Activated T-helper 1 cell treated with anti-CD3 and anti-CD28 coated beads, Interleukin-12 subunit alpha, Interleukin-12 subunit beta, Interleukin-2, Interleukin-4 antibody, amounts not matched to agents 30 ng/mL and 10 ng/mL and 1 ng/mL, durations not matched to agents 14 hours and 24 hours and 36 hours (primary cell): Measurements from ENCODE around the gene KIF26A. TPM values are rescaled to one million over a fixed set of nuclear protein-coding genes. Genes with fewer than 3 reads are reported as not detected.

Experiments used
- DNase-seq: peaks from one replicate; pipeline ENCODE4 v3.0.0; 2021; ENCODE audit warnings: low spot score
- H3K27ac Mint-ChIP-seq: one replicate; pipeline ENCODE4 v1.8.0; 2021; ENCODE audit warnings: mild to moderate bottlenecking, mixed read lengths
- H3K27me3 Mint-ChIP-seq: one replicate; pipeline ENCODE4 v1.8.0; 2022; ENCODE audit warnings: mild to moderate bottlenecking, moderate library complexity, mixed read lengths; ENCODE audit not compliant: insufficient read depth
- H3K36me3 Mint-ChIP-seq: one replicate; pipeline ENCODE4 v1.8.0; 2021; ENCODE audit warnings: low read depth, mixed read lengths
- H3K4me1 Mint-ChIP-seq: one replicate; pipeline ENCODE4 v1.8.0; 2021; ENCODE audit warnings: low read depth, mixed read lengths
- H3K4me3 Mint-ChIP-seq: one replicate; pipeline ENCODE4 v1.8.0; 2021; ENCODE audit warnings: mild to moderate bottlenecking, moderate library complexity, mixed read lengths
- H3K9me3 Mint-ChIP-seq: one replicate; pipeline ENCODE4 v1.8.0; 2021; ENCODE audit warnings: mixed read lengths
- intact Hi-C: fragments of 100-400 bp; cut with micrococcal nuclease; formaldehyde crosslinking; loops from one replicate; pipeline ENCODE4 v1.15.1; 2024
- total RNA-seq: library from RNA; stranded (reverse); gene quantifications from 2 replicates; pipeline ENCODE4 v1.2.3, GENCODE V29; 2022

Gene KIF26A
- total RNA-seq, 1 donor from 2014 or later: 0.05 TPM

DNA sequence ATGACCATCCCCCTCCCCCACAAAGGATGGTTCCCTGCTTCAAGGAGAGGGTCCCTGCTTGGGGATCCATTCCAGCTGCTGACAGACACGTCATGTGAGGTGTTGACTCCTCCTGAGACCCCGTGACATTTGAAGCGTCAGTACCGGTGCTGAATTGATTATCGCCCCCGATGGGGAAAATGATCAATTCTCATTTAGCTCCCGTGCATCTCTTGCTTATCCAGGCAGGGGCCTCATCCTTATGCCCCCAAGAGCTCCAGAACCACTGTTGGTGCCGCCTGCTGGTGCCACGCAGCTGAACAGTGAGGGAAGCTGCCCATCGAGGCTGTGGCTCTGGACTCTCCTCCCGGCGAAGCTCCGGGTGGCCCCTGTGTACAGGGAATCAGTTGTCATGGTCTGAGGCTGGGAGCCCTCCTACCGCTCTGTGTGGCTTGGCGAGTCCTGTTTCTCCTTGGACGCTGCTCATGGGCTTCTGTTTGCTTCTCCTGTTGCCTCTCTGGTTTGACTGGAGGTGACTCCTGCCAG, 4.6 kb downstream of the KIF26A start:
- H3K9me3 Mint-ChIP-seq: no peaks in the 10 kb centered on the region
- peaks cover 3% of the 10 kb centered on the region for H3K27me3 Mint-ChIP-seq
- no peak overlapping the region for H3K27ac Mint-ChIP-seq
- H3K4me3 Mint-ChIP-seq: no peak overlapping the region
- no peaks in the 10 kb centered on the region for H3K4me1 Mint-ChIP-seq
- intact Hi-C loops: no loop called here
- DNase-seq: no peak
- no peaks in the 10 kb centered on the region for H3K36me3 Mint-ChIP-seq

DNA sequence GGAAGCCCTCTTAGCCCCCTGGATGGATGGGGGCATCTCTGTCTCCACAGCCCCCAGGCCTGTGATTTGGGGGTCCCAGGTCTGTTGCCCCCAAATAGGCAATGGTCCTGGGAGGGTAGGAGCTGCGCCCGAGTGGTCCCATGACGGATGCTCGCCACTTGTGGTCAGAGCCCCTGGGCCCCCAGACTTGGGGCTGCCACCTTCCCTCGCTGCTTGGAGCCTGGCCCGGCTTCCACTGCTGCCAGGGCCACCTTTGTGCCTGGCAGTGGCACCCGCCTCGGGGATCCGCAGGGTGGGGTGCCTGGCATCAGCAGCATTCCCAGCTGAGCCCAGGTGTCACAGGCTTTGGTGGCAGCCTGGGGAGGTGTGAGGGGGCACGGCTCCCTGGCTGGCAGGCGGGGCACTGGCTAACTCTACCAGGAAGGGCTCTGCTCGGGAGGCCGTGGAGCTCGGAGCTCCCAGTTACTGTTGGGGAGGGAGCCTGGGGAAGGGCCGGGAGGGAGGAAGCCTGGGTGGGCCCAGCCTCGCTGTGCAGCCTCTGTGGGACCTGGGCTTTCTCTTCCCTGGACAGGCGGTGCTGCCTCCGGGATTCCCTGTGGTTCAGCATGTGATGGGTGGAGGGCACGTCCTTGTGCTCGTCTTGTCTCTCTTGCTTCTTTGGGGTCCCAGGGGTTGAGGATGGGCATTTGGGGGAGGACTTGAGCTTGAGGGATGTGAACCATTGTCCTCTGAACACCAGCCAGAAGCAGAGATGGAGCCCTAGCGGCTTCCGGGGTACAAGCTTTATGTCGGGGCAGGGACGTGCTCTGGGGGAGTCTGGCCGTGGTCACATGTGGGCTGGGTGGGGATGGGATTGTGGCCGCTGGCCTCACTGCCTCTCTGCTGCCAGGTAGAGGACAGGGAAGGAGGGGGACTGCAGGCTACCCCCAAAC, 5.4 kb downstream of the KIF26A start:
- Mint-ChIP-seq H3K9me3 (no peaks in the 10 kb centered on the region), H3K4me1 (no peaks in the 10 kb centered on the region), H3K36me3 (no peaks in the 10 kb centered on the region), H3K4me3 (no peak overlapping the region), H3K27me3 (peaks cover 3% of the 10 kb centered on the region), H3K27ac (no peak overlapping the region)
- intact Hi-C loops: no loop called here
- DNase-seq: no peak

DNA sequence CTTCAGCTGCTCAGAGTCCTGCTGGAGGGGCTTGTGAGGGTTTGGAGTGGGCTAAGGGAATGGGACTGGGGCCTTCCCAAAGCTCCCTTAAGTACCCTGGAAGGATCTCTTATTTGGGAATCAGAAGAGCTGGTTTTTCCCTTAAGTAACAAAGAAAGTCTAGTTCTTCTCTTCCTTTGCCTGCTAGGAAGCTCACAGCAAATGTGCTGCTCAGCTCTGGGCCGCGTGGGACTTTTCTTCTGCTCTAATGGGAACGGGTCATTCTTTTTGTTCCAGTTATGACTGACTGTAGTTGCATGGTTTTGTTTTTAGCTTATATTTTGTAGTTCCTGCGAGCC, 6.0 kb downstream of the KIF26A start:
- H3K9me3 Mint-ChIP-seq: no peaks in the 10 kb centered on the region
- DNase-seq: no peak
- H3K27ac Mint-ChIP-seq: no peak overlapping the region
- no peaks in the 10 kb centered on the region for H3K36me3 Mint-ChIP-seq
- H3K4me3 Mint-ChIP-seq: no peak overlapping the region
- intact Hi-C loops: no loop called here
- H3K4me1 Mint-ChIP-seq: no peaks in the 10 kb centered on the region
- H3K27me3 Mint-ChIP-seq: no peaks in the 10 kb centered on the region

DNA sequence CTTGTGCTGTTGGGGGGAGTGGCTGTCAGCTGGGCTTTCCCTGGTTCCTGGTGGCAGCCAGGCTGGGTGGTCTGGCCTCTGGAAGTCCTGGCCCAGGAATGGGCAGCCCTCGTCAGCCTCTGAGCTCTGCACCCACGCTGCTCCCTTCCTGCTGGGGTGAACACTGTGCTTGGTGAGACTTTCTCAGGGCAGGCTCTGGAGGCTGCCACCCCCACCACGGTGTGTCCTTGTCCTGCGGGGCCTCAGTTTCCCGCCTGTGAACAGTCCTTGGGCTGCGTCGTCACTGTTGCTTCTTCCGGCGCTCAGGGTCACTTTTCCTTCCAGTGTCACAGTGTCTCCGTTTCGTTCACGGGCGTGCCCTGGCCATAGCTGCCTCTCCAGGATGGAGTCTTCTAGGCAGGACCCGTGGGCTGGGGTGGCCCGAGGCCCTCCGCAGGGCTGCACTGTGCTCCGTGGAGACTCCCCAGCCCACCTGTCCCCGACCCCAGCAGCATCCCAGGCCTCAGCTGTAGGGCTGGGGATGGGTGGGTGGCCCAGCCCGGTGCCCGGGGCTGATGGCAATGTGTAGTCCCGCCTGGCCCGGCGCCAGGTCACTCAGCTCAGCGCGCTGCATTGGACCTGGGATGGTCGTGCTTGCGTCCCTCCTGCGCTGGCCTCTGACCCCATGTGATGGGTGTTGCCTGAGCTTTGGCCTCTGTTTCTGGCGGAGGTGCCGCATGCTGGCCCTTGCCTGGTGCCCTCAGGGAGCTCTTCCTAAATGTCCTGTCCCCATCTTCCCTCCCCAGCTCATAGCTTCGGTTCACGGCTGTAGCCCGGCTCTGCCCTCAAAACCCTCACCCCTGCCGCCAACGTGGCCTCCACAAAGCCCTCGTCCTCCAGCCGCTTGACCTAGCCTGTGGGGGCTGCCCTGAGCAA, 6.8 kb downstream of the KIF26A start:
- intact Hi-C loops: no loop called here
- no peaks in the 10 kb centered on the region for H3K36me3 Mint-ChIP-seq
- no peak overlapping the region for H3K27ac Mint-ChIP-seq
- H3K4me1 Mint-ChIP-seq: no peaks in the 10 kb centered on the region
- H3K27me3 Mint-ChIP-seq: no peaks in the 10 kb centered on the region
- no peak overlapping the region for H3K4me3 Mint-ChIP-seq
- H3K9me3 Mint-ChIP-seq: no peaks in the 10 kb centered on the region
- no peak for DNase-seq

DNA sequence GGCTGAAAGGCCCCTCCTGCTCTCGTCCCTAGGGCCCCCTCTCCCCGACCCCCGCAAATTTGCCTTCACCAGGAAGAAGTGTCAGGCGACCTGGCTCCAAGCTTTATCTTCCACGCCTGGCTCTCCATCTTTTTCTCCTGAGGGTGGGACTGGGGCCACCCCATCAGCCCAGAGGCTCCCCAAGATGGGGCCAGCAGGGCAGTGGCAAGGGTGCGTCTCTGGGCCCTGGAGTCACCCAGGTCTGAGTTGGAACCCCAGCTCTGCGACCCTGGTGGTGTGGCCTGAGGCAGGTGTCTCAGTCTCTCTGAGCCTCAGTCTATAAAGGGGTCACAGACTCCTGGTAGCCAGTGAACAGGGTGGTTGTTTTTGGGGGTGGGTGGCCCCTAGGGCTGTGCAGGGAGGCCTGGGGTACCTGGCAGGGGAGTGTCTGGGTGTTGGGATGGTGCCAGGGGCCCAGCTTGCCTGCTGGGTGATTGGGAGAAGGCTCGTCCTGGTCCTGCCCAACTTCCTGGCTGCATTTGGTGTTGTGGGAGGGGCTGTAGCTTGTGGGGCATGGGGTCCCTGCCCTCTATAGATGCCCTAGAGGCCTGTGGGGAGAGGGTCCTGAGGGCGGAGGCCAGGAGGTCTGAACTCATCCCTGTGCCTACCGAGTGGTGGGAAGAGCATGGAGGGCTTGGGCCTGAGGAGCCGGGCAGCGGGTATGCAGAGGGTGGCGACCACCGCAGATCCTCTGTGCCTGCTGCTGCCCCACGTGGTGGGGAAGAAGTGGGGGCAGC, 7.6 kb downstream of the KIF26A start:
- no peaks in the 10 kb centered on the region for H3K27me3 Mint-ChIP-seq
- intact Hi-C loops: no loop called here
- no peaks in the 10 kb centered on the region for H3K4me1 Mint-ChIP-seq
- DNase-seq: no peak
- no peaks in the 10 kb centered on the region for H3K9me3 Mint-ChIP-seq
- H3K27ac Mint-ChIP-seq: no peak overlapping the region
- H3K36me3 Mint-ChIP-seq: no peaks in the 10 kb centered on the region
- no peak overlapping the region for H3K4me3 Mint-ChIP-seq

DNA sequence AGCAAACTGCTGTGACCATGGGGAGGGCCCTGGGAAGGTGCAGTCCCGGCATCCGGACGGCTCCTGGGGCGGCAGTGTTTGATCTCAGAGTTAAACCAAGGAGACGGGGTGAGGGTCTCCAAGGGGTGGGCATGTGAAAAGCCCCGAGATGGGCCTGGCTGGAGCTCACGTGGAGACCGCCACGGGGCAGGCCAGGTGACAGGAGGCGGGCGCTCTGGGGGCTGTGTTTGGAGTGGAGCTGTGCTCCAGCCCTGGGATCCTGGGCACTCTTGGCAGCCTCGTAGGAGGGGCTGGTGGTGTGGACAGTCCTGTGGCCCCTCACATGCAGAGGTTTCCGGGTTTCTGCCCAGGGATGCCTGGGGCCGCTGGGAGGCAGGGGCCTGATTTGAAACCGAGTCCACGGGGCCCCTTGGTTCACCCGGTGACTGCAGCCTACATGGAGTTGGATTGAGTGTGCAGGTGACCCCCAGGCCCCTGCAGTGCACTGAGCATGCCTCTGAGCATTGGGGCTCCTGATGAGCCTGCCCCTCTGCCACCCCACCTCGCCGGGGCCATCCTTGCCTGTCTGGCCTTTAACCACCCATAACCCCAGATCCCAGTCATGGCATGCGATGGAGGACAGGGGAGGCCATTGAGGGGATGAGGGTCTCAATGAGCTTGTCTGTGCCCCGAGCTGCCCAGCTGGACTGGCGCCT, 8.4 kb downstream of the KIF26A start:
- DNase-seq: no peak
- Mint-ChIP-seq H3K4me3 (no peak overlapping the region), H3K27me3 (no peaks in the 10 kb centered on the region), H3K27ac (no peak overlapping the region), H3K4me1 (no peaks in the 10 kb centered on the region), H3K9me3 (no peaks in the 10 kb centered on the region), H3K36me3 (no peaks in the 10 kb centered on the region)
- intact Hi-C loops: no loop called here

DNA sequence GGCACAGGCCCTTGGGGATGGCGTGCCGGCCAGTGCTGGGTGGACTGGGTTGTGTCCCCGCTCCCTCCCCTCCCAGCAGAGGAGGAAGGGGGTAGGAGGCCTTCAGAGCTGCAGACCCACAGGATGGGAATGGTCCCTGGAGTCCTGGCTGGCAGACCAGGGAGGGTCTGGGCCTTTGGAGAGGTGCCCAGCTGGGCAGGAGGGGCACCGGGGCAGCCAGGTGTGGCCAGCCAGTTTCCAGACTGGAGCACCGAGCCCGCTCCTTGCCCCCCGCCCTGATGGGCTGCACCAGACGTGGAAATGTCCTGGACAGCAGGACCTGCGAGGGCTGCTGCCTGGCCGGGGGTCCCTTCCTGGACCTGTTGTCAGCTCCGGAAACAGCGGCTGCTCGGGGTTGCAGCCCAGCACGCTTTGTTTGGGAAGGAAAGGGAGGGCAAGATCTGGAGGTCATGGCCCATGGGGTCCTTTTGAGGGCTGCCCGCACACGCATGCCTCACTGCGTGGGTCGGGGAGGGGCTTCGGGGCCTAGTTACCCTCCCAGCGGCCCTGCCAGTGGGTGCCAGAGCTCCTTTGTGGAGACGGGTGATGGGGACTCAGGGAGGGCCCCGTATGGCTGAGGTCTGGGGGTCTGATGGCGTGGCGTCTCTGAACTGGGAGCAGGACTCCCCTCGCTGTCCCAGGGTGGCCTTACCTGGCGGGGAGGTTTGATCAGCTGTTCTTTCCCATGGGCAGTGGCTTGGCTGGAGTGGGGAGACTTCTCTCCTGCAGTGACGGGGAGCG, 9.1 kb downstream of the KIF26A start:
- DNase-seq: no peak
- Mint-ChIP-seq H3K4me1 (no peaks in the 10 kb centered on the region), H3K4me3 (no peak overlapping the region), H3K36me3 (no peaks in the 10 kb centered on the region), H3K27me3 (no peaks in the 10 kb centered on the region), H3K9me3 (no peaks in the 10 kb centered on the region), H3K27ac (no peak overlapping the region)
- intact Hi-C loops: no loop called here

DNA sequence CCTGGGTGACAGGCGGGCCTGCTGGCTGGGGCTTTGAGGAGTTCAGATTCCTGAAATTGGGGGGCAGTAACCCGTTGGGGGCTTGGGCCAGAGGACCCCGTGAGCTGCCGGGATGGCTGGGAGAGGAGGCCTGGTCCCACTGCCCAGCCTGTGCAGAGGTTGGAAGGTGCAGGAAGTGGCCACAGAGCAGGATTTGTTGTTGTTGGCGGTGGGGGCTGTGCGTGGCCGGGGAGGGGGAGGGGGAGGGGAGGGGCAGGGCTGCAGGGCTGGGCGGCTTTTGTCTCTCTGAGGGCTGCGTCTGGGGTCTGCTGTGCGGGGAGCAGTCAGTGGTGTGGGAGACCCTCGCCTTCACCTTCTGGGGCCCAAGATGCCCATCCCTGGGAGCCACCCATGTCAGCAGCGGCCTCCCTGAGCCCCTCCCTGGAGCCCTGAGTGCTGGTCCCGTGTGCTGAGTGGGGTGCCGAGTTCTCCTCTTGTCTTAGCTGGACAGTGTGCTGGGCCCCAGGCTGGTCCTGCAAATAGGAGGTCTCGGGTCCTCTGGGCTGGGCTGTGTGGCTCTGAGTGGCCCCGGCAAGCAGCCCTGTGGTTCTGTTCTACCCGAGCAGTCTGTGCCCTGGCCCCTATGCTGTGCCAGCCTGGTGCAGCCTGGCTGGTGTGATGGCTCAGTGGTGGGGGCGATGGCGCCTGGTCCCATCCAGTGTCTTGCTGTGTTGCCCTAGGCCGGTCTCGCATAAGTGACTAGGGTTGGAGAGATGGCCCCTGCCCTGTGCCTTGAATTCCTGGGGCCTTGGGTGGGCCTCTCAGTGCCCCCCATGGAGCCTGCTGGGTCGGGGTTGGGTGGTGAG, 10.3 kb downstream of the KIF26A start:
- Mint-ChIP-seq H3K4me3 (no peak overlapping the region), H3K27me3 (no peaks in the 10 kb centered on the region), H3K4me1 (no peaks in the 10 kb centered on the region), H3K9me3 (no peaks in the 10 kb centered on the region), H3K27ac (no peak overlapping the region), H3K36me3 (no peaks in the 10 kb centered on the region)
- no peak for DNase-seq
- intact Hi-C loops: no loop called here

DNA sequence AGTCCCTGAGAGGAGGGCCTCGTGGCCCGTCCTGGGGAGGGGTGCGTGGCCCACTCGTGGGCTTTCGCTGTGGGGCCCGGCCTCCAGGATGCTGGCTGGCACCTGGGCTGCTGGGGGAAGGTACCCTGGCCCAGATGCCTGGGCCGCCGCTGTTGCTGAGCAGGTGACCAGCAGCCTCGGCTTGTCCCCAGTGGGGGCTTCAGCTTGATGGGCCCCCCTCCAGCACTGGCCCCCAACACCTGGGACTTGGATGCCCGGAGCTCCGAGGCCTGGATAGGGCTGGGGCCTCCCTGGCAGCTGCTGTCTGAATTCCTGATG, 10.8 kb downstream of the KIF26A start:
- Mint-ChIP-seq H3K27ac (no peak overlapping the region), H3K36me3 (no peaks in the 10 kb centered on the region), H3K4me1 (no peaks in the 10 kb centered on the region), H3K27me3 (no peaks in the 10 kb centered on the region), H3K4me3 (no peak overlapping the region), H3K9me3 (no peaks in the 10 kb centered on the region)
- DNase-seq: no peak
- intact Hi-C loops: no loop called here

DNA sequence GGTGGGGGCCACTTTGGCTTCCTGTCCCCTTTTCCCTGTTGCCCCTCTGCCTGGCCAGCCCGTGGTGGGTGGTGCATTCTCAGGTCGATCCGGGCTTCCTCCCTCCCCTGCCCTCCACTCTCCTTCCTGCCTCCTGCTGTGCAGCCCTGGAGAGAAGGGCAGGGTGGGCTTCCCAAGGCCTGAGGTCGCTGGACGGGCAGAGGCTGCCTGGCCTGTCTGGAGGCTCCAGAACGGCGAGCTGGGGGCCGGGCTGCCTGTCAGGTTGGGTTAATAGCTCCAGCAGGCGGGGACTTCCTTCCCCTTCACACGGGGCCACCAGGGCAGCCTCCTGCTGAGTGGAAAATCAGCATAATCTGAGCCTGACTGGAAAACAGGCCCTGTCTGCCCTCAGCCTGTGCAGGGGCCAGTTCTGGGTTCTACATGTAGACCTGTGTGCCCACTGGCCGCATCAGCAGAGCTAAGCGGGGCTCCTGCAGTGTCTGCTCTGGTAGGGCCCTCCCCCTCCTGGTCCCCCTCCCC, 11.3 kb downstream of the KIF26A start:
- H3K27ac Mint-ChIP-seq: no peak overlapping the region
- H3K4me3 Mint-ChIP-seq: no peak overlapping the region
- H3K27me3 Mint-ChIP-seq: no peaks in the 10 kb centered on the region
- no peak for DNase-seq
- no peaks in the 10 kb centered on the region for H3K36me3 Mint-ChIP-seq
- H3K9me3 Mint-ChIP-seq: no peaks in the 10 kb centered on the region
- H3K4me1 Mint-ChIP-seq: no peaks in the 10 kb centered on the region
- intact Hi-C loops: no loop called here
